PC-3 (cell line): ENCODE results near the gene ARFGAP1.

Experiments
- EZH2 ChIP-seq: fragments of 300-600 bp; sonication (generic); IDR thresholded peaks from one replicate; pipeline ENCODE4 v1.6.1; 2017; ENCODE audit warnings: antibody characterized with exemption, mild to moderate bottlenecking, low read length; ENCODE audit not compliant: unreplicated experiment
- EZH2phosphoT487 ChIP-seq: fragments of 300-600 bp; sonication (generic); IDR thresholded peaks from 2 replicates; pipeline ENCODE4 v1.6.1; 2018; ENCODE audit warnings: mild to moderate bottlenecking, antibody characterized with exemption, low read length, borderline replicate concordance
- TF ChIP-seq, protein P1 (sequence below): fragments of 300-600 bp; sonication (generic); conservative IDR thresholded peaks from 2 replicates; pipeline ENCODE4 v1.5.1; 2017; ENCODE audit warnings: antibody characterized with exemption, low read depth, mild to moderate bottlenecking, low read length

DNA sequence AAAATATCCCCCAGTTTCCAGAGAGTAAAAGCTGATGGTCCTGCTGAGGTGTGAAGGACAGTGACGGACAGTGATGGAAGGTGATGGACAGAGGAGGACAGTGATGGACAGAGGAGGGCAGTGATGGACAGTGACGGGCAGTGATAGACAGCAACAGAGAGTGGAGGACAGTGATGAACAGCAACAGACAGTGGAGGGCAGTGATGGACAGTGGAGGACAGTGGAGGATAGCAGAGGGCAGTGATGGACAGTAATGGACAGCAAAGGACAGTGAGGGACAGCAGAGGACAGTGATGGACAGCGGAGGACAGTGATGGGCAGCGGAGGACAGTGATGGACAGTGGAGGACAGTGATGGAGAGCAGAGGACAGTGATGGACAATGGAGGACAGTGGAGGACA lies 15.7 kb upstream of the ARFGAP1 start:
- TF ChIP-seq, protein P1, sequence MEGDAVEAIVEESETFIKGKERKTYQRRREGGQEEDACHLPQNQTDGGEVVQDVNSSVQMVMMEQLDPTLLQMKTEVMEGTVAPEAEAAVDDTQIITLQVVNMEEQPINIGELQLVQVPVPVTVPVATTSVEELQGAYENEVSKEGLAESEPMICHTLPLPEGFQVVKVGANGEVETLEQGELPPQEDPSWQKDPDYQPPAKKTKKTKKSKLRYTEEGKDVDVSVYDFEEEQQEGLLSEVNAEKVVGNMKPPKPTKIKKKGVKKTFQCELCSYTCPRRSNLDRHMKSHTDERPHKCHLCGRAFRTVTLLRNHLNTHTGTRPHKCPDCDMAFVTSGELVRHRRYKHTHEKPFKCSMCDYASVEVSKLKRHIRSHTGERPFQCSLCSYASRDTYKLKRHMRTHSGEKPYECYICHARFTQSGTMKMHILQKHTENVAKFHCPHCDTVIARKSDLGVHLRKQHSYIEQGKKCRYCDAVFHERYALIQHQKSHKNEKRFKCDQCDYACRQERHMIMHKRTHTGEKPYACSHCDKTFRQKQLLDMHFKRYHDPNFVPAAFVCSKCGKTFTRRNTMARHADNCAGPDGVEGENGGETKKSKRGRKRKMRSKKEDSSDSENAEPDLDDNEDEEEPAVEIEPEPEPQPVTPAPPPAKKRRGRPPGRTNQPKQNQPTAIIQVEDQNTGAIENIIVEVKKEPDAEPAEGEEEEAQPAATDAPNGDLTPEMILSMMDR = no peak
- TF ChIP-seq EZH2 (no peak), EZH2phosphoT487 (no peak)
